HepG2 (cell line): ENCODE data around the gene ANKS3. TPM values are rescaled to one million over a fixed set of nuclear protein-coding genes. Genes with fewer than 3 reads are reported as not detected.

Experiments
- ATAC-seq: fragments of 200-7000 bp; cut with Tn5 transposase; 3 replicates; pipeline ENCODE4 v1.9.1; 2020; ENCODE audit warnings: mild to moderate bottlenecking, moderate library complexity
- BruUV-seq: library from RNA; stranded (reverse); fragments of 400-500 nt; replicated peaks from 2 replicates; lab custom pipeline; 2021; lab: Mats Ljungman, UMichigan
- CTCF ChIA-PET: fragments of 300-600 bp; formaldehyde crosslinking; extraction: SDS; loops from one replicate; lab custom pipeline; 2021; ENCODE audit warnings: low total read pairs, inconsistent platforms, low intra/inter-chr PET ratio; lab: Yijun Ruan, JAX
- POLR2A ChIA-PET: fragments of 350-600 bp; sonication (Branson Sonifier 250); formaldehyde crosslinking; loops from one replicate; lab custom pipeline; 2020; ENCODE audit warnings: antibody characterized with exemption, inconsistent platforms; lab: Yijun Ruan, JAX
- DNase-seq: peaks from one replicate; pipeline ENCODE4 v3.0.0-alpha.2; 2015; ENCODE audit warnings: low spot score
- FAIRE-seq: peaks from 3 replicates; lab custom pipeline; 2011; peaks lifted over from hg19 to GRCh38; lab: Jason Lieb, UNC
- H2AFZ ChIP-seq: one replicate; pipeline ENCODE4 v1.6.1; 2011; ENCODE audit warnings: low read length, inconsistent platforms
- H3K27ac ChIP-seq: fragments of 300-600 bp; 3 replicates; pipeline ENCODE4 v1.8.0; 2011; ENCODE audit warnings: mixed run types, mild to moderate bottlenecking, mixed read lengths, low read length, inconsistent platforms; ENCODE audit not compliant: insufficient read depth; ENCODE audit errors: extremely low read length
- H3K27me3 ChIP-seq, 2 experiments: fragments of 200-600 bp in 1 of 2; 2 replicates in 1 of 2; 3 replicates in 1 of 2; pipeline versions ENCODE4 v1.6.0 to v1.8.0; 2011; ENCODE audit warnings: low read length in 2 of 2, mild to moderate bottlenecking in 2 of 2, moderate library complexity in 2 of 2, inconsistent platforms in 1 of 2; ENCODE audit not compliant: insufficient read depth in 2 of 2, control insufficient read depth in 1 of 2
- H3K36me3 ChIP-seq, 2 experiments: fragments of 200-600 bp in 1 of 2; replicated peaks in 1 of 2; 2 replicates in 1 of 2; 3 replicates in 1 of 2; pipeline versions ENCODE4 v1.5.1 to v1.8.0; 2011; ENCODE audit warnings: low read length in 2 of 2, inconsistent platforms in 1 of 2; ENCODE audit not compliant: insufficient read depth in 2 of 2, control insufficient read depth in 1 of 2
- H3K4me1 ChIP-seq: 2 replicates; pipeline ENCODE4 v1.5.1; 2012; ENCODE audit warnings: low read length, inconsistent platforms; ENCODE audit not compliant: insufficient read depth
- H3K4me2 ChIP-seq: 2 replicates; pipeline ENCODE4 v1.6.0; 2011; ENCODE audit warnings: low read depth, low read length, inconsistent platforms
- H3K4me3 ChIP-seq, 3 experiments: fragments of 200-600 bp in 1 of 3; sonication (generic), shearing (Covaris generic) in 1 of 3; replicated peaks in 1 of 3; 2 replicates each; pipeline ENCODE4 v1.5.1; 2011 to 2016; ENCODE audit warnings: low read length in 3 of 3, inconsistent platforms in 2 of 3, low read depth in 2 of 3, mild to moderate bottlenecking in 2 of 3, control low read depth in 1 of 3, mixed read lengths in 1 of 3; ENCODE audit not compliant: insufficient read depth in 1 of 3
- H3K79me2 ChIP-seq: one replicate; pipeline ENCODE4 v1.6.1; 2011; ENCODE audit warnings: low read length, inconsistent platforms; ENCODE audit not compliant: insufficient read depth
- H3K9ac ChIP-seq: 2 replicates; pipeline ENCODE4 v1.6.0; 2011; ENCODE audit warnings: mild to moderate bottlenecking, low read depth, low read length, inconsistent platforms; ENCODE audit not compliant: insufficient read depth
- H3K9me3 ChIP-seq: 2 replicates; pipeline ENCODE4 v1.5.1; 2012; ENCODE audit warnings: mild to moderate bottlenecking, low read length
- H4K20me1 ChIP-seq: 2 replicates; pipeline ENCODE4 v1.6.0; 2011; ENCODE audit warnings: inconsistent platforms, mild to moderate bottlenecking, low read length, moderate library complexity; ENCODE audit not compliant: insufficient read depth
- AGO1 ChIP-seq: fragments of 200-400 bp; formaldehyde crosslinking; IDR thresholded peaks from 2 replicates; pipeline ENCODE4 v1.6.1; 2017; ENCODE audit warnings: mild to moderate bottlenecking, low read depth, low read length, moderate library complexity; ENCODE audit not compliant: poor library complexity, severe bottlenecking
- NR3C1 ChIP-seq: sonication (generic); formaldehyde crosslinking; IDR thresholded peaks from 2 replicates; pipeline ENCODE4 v1.4.0; 2020; ENCODE audit warnings: missing genetic modification reagents
- POLR2A ChIP-seq, 2 experiments: IDR thresholded peaks; 2 replicates each; pipeline ENCODE4 v1.6.1; 2011; ENCODE audit warnings: low read depth in 2 of 2, low read length in 2 of 2, mild to moderate bottlenecking in 1 of 2, moderate library complexity in 1 of 2; ENCODE audit not compliant: insufficient read depth in 1 of 2
- SKI ChIP-seq: fragments of 450-650 bp; IDR thresholded peaks from one replicate; pipeline ENCODE4 v1.6.1; 2018; ENCODE audit warnings: mild to moderate bottlenecking; ENCODE audit not compliant: partially characterized antibody
- ZKSCAN8 ChIP-seq: IDR thresholded peaks from 2 replicates; pipeline ENCODE4 v1.6.1; 2016; ENCODE audit warnings: borderline replicate concordance, missing genetic modification reagents, missing compliant biosample characterization
- ZNF816 ChIP-seq: sonication (generic); formaldehyde crosslinking; IDR thresholded peaks from 2 replicates; pipeline ENCODE4 v1.8.0; 2022; ENCODE audit warnings: missing genetic modification reagents, mild to moderate bottlenecking, borderline replicate concordance
- ZNF878 ChIP-seq: sonication (generic); formaldehyde crosslinking; IDR thresholded peaks from 2 replicates; pipeline ENCODE4 v1.8.1; 2023; ENCODE audit warnings: mild to moderate bottlenecking, missing genetic modification reagents, moderate library complexity
- WGBS: methylation state at CpG from one replicate; pipeline ENCODE4 v1.1.6; 2017; ENCODE audit warnings: low lambda C conversion rate; 5-methylcytosine and 5-hydroxymethylcytosine counted together
- in situ Hi-C: cut with HindIII; loops from 2 replicates; pipeline ENCODE4 v1.10.0; 2017; ENCODE audit warnings: low pct_unique_long_range_greater_than_20kb; ENCODE audit not compliant: extremely low pct_ligation_motif_present
- intact Hi-C: fragments of 100-400 bp; cut with micrococcal nuclease; formaldehyde crosslinking; loops from one replicate; pipeline ENCODE4 v1.10.0; 2022; ENCODE audit not compliant: unreplicated experiment
- polyA plus RNA-seq, 8 experiments: library from polyadenylated mRNA; depleted of rRNA in 3 of 8; stranded (reverse) in 7 of 8; unstranded in 1 of 8; fragments of >200 nt; fragmentation: Illumina TruSeq in 4 of 8; extraction: Trizol in 4 of 8; gene quantifications; 2 replicates each; pipeline versions ENCODE4 v1.2.1 to v1.2.3, GENCODE V29; 2011 to 2016; ENCODE audit warnings: low read depth in 4 of 8, missing spikeins in 1 of 8, mixed read lengths in 1 of 8; ENCODE audit not compliant: insufficient read depth in 1 of 8
- total RNA-seq, 5 experiments: library from RNA; depleted of rRNA; stranded (reverse); fragments of >200 nt; fragmentation: Illumina TruSeq; extraction: Trizol; gene quantifications; 2 replicates each; pipeline ENCODE4 v1.2.3, GENCODE V29; 2016; ENCODE audit warnings: low read depth in 1 of 5
- TF ChIP-seq, protein P1 (sequence below): IDR thresholded peaks from 2 replicates; pipeline ENCODE4 v1.6.1; 2018; ENCODE audit warnings: missing genetic modification reagents, mild to moderate bottlenecking, missing compliant biosample characterization
- TF ChIP-seq, protein P2 (sequence below): sonication (generic); formaldehyde crosslinking; conservative IDR thresholded peaks from 2 replicates; pipeline ENCODE4 v1.4.0; 2020; ENCODE audit warnings: missing genetic modification reagents
- TF ChIP-seq, protein P3 (sequence below): sonication (generic); formaldehyde crosslinking; IDR thresholded peaks from 2 replicates; pipeline ENCODE4 v1.4.0; 2020; ENCODE audit warnings: missing genetic modification reagents

Gene ANKS3
- total and polyA plus RNA-seq, 2 of the 13 experiments (the other 11 are each of a cell fraction or from before 2014, with no cell fraction given) = 11.4 to 15.9 TPM

DNA sequence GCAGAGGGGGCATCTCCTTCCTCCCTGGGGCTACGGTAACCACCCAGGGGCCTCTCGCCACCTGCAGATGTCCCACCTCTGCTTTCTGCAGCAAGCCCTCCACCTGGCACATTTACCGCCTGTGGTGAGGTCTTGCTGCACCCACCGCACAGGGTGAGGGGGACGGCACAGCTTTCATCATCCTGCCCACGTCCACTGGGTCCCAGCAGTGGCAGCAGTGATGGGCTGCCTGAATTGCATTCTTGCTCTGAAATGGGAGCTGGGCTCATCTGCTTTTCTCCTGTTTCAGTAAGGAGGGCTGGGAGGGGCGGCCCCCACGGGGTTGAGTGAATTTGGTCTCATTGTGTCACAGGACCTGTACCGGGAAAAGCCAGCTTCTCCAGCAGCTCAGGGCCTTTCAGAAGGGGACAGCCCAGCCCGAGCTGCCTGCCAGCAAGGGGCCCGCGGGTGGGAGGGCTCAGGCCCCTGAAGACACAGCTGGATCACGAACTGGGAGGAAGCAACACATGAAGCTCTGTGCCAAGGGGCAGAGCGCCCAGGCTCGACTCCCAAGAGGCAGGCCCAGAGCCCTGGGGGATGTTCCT lies 13.0 kb upstream of the ANKS3 start (continued):
- TF ChIP-seq SKI (no peak), POLR2A (IDR thresholded peaks at IDR 0.05; ENCODE audit: insufficient read depth in 1 of 2, low read depth in 2 of 2, low read length in 2 of 2) (0 out of 4 replicates have a peak, but pooled peaks of 1 of the 2 experiments have one; percentile 23), ZNF878 (no peak), NR3C1 (no peak), ZKSCAN8 (CRISPR knock-in tag) (no peak)
- TF ChIP-seq, protein P1, sequence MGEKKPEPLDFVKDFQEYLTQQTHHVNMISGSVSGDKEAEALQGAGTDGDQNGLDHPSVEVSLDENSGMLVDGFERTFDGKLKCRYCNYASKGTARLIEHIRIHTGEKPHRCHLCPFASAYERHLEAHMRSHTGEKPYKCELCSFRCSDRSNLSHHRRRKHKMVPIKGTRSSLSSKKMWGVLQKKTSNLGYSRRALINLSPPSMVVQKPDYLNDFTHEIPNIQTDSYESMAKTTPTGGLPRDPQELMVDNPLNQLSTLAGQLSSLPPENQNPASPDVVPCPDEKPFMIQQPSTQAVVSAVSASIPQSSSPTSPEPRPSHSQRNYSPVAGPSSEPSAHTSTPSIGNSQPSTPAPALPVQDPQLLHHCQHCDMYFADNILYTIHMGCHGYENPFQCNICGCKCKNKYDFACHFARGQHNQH = no peak
- TF ChIP-seq, protein P2, sequence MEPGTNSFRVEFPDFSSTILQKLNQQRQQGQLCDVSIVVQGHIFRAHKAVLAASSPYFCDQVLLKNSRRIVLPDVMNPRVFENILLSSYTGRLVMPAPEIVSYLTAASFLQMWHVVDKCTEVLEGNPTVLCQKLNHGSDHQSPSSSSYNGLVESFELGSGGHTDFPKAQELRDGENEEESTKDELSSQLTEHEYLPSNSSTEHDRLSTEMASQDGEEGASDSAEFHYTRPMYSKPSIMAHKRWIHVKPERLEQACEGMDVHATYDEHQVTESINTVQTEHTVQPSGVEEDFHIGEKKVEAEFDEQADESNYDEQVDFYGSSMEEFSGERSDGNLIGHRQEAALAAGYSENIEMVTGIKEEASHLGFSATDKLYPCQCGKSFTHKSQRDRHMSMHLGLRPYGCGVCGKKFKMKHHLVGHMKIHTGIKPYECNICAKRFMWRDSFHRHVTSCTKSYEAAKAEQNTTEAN (CRISPR knock-in tag) = no peak
- TF ChIP-seq, protein P3, sequence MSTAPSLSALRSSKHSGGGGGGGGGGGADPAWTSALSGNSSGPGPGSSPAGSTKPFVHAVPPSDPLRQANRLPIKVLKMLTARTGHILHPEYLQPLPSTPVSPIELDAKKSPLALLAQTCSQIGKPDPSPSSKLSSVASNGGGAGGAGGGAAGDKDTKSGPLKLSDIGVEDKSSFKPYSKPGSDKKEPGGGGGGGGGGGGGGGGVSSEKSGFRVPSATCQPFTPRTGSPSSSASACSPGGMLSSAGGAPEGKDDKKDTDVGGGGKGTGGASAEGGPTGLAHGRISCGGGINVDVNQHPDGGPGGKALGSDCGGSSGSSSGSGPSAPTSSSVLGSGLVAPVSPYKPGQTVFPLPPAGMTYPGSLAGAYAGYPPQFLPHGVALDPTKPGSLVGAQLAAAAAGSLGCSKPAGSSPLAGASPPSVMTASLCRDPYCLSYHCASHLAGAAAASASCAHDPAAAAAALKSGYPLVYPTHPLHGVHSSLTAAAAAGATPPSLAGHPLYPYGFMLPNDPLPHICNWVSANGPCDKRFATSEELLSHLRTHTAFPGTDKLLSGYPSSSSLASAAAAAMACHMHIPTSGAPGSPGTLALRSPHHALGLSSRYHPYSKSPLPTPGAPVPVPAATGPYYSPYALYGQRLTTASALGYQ (CRISPR knock-in tag) = no peak

DNA sequence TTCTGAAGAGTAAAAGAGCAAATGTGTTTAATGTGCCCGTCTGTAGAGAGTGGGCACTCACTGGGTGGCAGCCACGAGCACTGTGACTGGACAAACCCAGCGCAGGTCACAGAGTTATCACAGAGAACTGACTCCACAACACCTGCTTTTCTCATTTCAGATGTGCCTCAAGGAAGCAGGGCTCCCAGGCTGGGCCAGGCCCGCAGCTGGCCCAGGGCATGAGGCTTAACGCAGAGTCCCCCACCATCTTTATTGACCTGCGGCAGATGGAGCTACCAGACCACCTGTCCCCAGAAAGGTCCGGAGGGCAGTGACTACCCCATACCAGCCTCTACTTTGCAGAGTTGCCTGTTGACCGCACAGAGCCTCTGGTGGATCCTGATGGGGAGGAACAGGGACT lies 12.1 kb upstream of the ANKS3 start:
- Histone ChIP-seq H3K79me2 (no peaks in the 10 kb centered on the region), H3K27me3 (no peaks in the 10 kb centered on the region), H3K4me3 (no peak overlapping the region), H3K4me2 (no peak overlapping the region), H2AFZ (no peak overlapping the region), H4K20me1 (no peaks in the 10 kb centered on the region), H3K4me1 (peaks cover 14% of the 10 kb centered on the region), H3K9ac (no peak overlapping the region), H3K9me3 (no peaks in the 10 kb centered on the region), H3K36me3 (peaks cover 3 to 6% of the 10 kb centered on the region in 2 experiments; a peak in 4 of 5 replicates), H3K27ac (no peak overlapping the region)
- 80% methylated on average over 7 of the region's 8 CpGs for WGBS
- FAIRE-seq (no peak), ATAC-seq (no peak), DNase-seq (no peak)
- ChIA-PET CTCF (no interaction called here), POLR2A (no interaction called here)
- in situ Hi-C loops = no loop called here
- TF ChIP-seq ZNF816 (CRISPR knock-in tag) (no peak), AGO1 (peak; percentile 3)
- no TSS peak for BruUV-seq
- intact Hi-C loops = no loop called here
